D721Med (cell line): ENCODE results near the gene PHOSPHO1.
A peak's percentile ranks its signal among the peaks of the same experiment; 100 is the strongest.

Experiments used
- DNase-seq: peaks from one replicate; pipeline ENCODE4 v3.0.0; 2011; ENCODE audit warnings: low spot score; ENCODE audit not compliant: insufficient read length
- FAIRE-seq: peaks from 2 replicates; lab custom pipeline; 2011; peaks lifted over from hg19 to GRCh38; lab: Jason Lieb, UNC
- CTCF ChIP-seq: IDR thresholded peaks from 2 replicates; pipeline ENCODE4 v1.5.1; 2012; ENCODE audit warnings: mild to moderate bottlenecking, control low read depth; ENCODE audit not compliant: insufficient read depth; ENCODE audit errors: missing control alignments

PHOSPHO1 gene

DNA sequence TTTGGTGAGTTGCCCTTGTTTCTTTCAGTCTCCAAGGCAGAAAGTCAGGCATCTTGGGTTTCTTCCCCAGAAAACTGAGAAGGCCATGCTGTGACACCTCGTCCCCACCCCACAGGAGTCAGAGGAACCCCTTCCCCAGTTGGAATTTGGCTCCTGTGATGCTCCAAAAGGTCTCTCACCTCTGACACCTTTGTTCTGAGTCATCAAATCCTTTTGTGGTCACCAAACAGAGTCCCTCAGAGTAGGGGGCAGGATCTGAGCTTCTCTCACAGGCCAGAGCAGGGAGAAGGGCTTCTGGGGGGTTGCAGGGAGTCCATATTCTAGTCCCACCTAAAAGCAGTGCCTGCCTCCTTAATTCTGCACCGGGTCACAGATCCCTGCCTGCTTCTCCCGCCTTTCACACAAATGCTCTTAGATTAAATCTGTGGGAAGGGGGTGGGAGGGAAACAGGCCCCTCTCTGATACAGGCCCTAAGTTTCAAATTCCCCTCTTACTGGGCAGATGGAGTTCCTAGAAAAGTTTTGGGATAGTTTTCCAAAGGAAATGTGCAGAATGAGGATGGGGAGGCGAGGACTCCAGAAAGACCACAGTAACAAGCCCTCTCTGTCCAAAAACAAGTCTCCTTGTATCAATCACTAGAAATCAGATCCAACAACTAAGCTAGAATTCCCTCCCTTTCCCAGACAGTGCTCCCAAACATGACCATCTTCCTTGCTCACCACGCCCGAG is 1.3 kb downstream of the PHOSPHO1 start:
- no peak for TF ChIP-seq CTCF
- DNase-seq (no peak), FAIRE-seq (no peak)

- no peak for FAIRE-seq
- DNase-seq = peak; percentile 94
- peak; percentile 98 for TF ChIP-seq CTCF
These were observed 2.9 kb downstream of the PHOSPHO1 start for GRCh38 chr17:49227436-49228261.

DNA sequence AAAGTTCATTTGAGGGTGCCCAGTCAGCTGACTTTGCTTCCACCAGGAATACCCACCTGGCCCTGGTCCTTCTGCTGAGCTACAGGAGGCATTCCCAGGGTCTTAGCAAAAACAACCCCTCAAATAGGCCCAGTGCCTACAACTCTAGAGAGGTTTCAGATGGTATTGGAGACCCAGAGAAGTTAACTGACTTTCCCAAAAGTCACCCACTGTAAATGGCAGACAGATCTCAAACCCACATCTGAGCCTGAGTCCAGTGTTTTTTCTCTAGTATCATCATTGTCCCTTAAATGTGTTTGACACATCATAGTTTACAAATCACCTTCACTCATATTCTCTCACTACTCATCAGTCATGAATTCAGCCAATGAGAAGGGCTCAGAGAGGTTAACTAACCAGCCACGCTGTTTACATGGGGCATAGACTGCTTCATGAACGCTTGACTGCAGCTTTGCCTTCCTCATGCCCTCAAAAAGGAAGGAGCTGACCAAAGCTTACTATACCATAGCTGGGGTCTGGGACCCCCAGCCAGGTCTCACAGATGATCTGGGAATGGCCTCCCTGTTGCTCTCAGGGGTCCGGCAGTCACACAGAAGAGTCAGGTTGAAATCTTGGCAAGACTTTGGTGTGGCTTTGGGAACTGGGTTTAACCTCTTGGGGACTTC is 3.7 kb downstream of the PHOSPHO1 start:
- DNase-seq = no peak
- no peak for FAIRE-seq
- no peak for TF ChIP-seq CTCF

DNA sequence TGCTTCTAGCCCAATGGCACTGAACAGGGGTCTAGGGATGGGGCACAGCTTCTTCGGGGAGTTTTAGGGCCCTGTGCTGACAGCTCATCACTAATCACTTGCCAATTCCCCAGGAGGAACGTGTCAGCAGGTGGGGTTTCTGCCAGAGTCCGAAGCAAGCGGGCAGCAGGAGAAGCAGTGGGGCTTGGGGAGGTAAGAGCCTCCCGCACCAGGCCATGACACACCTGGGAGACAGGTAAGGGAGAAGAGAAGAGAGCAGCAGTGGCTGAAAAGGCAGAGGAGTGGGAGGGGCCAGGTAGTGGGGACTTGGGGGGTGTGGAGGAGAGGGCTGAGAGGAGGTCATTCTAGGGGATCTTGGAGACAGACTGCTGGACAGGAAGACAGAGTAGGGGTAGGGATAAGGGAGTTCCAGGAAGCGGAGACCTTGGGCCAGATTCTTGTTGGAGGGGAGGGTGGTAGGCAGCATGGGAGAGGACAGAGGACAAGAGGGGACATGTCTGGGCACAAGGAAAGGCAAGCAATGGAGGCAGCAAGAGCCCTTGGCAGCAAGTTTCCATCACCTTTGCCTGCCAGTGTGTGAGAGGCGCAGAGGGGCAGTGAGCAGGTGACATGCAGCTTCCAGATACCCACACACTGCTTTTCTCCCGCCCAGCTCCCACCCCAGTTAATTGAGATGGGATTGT is 4.9 kb downstream of the PHOSPHO1 start:
- DNase-seq = no peak
- TF ChIP-seq CTCF = no peak
- FAIRE-seq = no peak

DNA sequence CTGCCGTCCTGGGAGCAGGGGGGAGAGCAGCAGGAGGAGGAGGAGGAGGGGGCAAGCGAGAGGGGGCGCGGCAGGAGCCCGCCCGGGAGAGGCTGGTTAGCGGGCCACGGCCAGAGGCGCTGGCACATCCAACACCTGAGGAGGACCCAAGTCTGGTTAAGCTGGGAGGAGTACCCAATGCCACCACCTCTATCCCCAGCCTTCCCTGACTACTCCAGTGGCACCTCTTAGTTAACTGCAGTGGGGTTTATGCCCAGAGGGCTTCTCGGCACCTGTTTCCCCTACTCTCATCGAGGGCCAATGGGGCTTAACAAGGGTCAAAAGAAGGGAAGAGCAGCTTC is 5.6 kb downstream of the PHOSPHO1 start:
- DNase-seq = no peak
- no peak for TF ChIP-seq CTCF
- FAIRE-seq = no peak

- FAIRE-seq (no peak), DNase-seq (no peak)
- no peak for TF ChIP-seq CTCF
These were observed 6.2 kb downstream of the PHOSPHO1 start for GRCh38 chr17:49224198-49224996.
